ENCODE measurements around the gene LAX1.

Gene LAX1

GRCh38 chr1:203795441-203796235, 30.7 kb downstream of the LAX1 start, which contains the start of the genes ZBED6 and ZC3H11A:
ZBED6 (plus strand) TSS chr1:203795623; CDS start chr1:203797523, 1,900 bp downstream.
ZC3H11A (plus strand) TSS chr1:203795623; CDS start chr1:203817071, 21,448 bp downstream.
- no peak for TF ChIP-seq CTCF (IDR thresholded peaks at IDR 0.05; ENCODE audit: low read depth, low read length)
- DNase-seq (ENCODE audit: low read depth, low spot score) = peak; percentile 98
- in situ Hi-C loops (cut with HindIII; ENCODE audit: low sequenced_read_pairs) = no loop called here
- H3K4me3 ChIP-seq (ENCODE audit: low read depth, low read length) = peak within 1 kb of the TSS; percentile 93

- peak; percentile 43 for DNase-seq (ENCODE audit: low read depth, low spot score)
- no peak for TF ChIP-seq CTCF (IDR thresholded peaks at IDR 0.05; ENCODE audit: low read depth, low read length)
- H3K4me3 ChIP-seq (ENCODE audit: low read depth, low read length) = peak overlapping the region; percentile 93
- in situ Hi-C loops (cut with HindIII; ENCODE audit: low sequenced_read_pairs) = no loop called here
Observed at GRCh38 chr1:203796236-203796605, 31.2 kb downstream of the LAX1 start.

GRCh38 chr1:203797216-203797615, 32.2 kb downstream of the LAX1 start:
- no peak for DNase-seq (ENCODE audit: low read depth, low spot score)
- no peak for TF ChIP-seq CTCF (IDR thresholded peaks at IDR 0.05; ENCODE audit: low read depth, low read length)
- peak overlapping the region; percentile 93 for H3K4me3 ChIP-seq (ENCODE audit: low read depth, low read length)
- in situ Hi-C loops (cut with HindIII; ENCODE audit: low sequenced_read_pairs) = no loop called here

- H3K4me3 ChIP-seq (ENCODE audit: low read depth, low read length) = no peak overlapping the region
- no peak for DNase-seq (ENCODE audit: low read depth, low spot score)
- in situ Hi-C loops (cut with HindIII; ENCODE audit: low sequenced_read_pairs) = no loop called here
- TF ChIP-seq CTCF (IDR thresholded peaks at IDR 0.05; ENCODE audit: low read depth, low read length) = no peak
Observed at GRCh38 chr1:203797948-203798655, 33.1 kb downstream of the LAX1 start.

GRCh38 chr1:203799157-203799556, 34.2 kb downstream of the LAX1 start:
- in situ Hi-C loops (cut with HindIII; ENCODE audit: low sequenced_read_pairs) = no loop called here
- H3K4me3 ChIP-seq (ENCODE audit: low read depth, low read length) = no peak overlapping the region
- no peak for TF ChIP-seq CTCF (IDR thresholded peaks at IDR 0.05; ENCODE audit: low read depth, low read length)
- no peak for DNase-seq (ENCODE audit: low read depth, low spot score)

GRCh38 chr1:203799971-203800370, 35.0 kb downstream of the LAX1 start:
- no peak overlapping the region for H3K4me3 ChIP-seq (ENCODE audit: low read depth, low read length)
- in situ Hi-C loops (cut with HindIII; ENCODE audit: low sequenced_read_pairs) = no loop called here
- TF ChIP-seq CTCF (IDR thresholded peaks at IDR 0.05; ENCODE audit: low read depth, low read length) = no peak
- DNase-seq (ENCODE audit: low read depth, low spot score) = no peak
